Mucosa of rectum (tissue), 2 donors: Measurements from ENCODE around the gene TOR1A.

Experiments used
- H3K27ac ChIP-seq, 2 donors: one replicate each; pipeline ENCODE4 v1.7.0; 2013; ENCODE audit warnings: inconsistent platforms in 2 of 2, low read depth in 2 of 2, low read length in 2 of 2
- H3K27me3 ChIP-seq, 2 donors: one replicate each; pipeline ENCODE4 v1.7.0; 2013; ENCODE audit warnings: low read length in 2 of 2; ENCODE audit not compliant: control insufficient read depth in 2 of 2, insufficient read depth in 2 of 2
- H3K36me3 ChIP-seq, 2 donors: one replicate each; pipeline ENCODE4 v1.7.0; 2013; ENCODE audit warnings: low read length in 2 of 2; ENCODE audit not compliant: control insufficient read depth in 2 of 2, insufficient read depth in 2 of 2
- H3K4me1 ChIP-seq, 2 donors: one replicate each; pipeline ENCODE4 v1.7.0; 2013; ENCODE audit warnings: low read length in 2 of 2, mild to moderate bottlenecking in 1 of 2; ENCODE audit not compliant: control insufficient read depth in 2 of 2, insufficient read depth in 2 of 2
- H3K4me3 ChIP-seq, 2 donors: one replicate each; pipeline ENCODE4 v1.7.0; 2013; ENCODE audit warnings: low read length in 2 of 2
- H3K9ac ChIP-seq, 2 donors: one replicate each; pipeline ENCODE4 v1.7.0; 2013; ENCODE audit warnings: low read length in 2 of 2, low read depth in 1 of 2, mild to moderate bottlenecking in 1 of 2
- H3K9me3 ChIP-seq, 2 donors: one replicate each; pipeline ENCODE4 v1.7.0; 2013; ENCODE audit warnings: low read length in 2 of 2; ENCODE audit not compliant: control insufficient read depth in 2 of 2
- donor health status: healthy.
- donor health status: Normal muscosa, but diverticular disease.

The TOR1A gene

GRCh38 chr9:129823542-129823934, 398 bp downstream of the TOR1A start:
- H3K9ac ChIP-seq: peak overlapping the region; percentile 72 to 79

DNA sequence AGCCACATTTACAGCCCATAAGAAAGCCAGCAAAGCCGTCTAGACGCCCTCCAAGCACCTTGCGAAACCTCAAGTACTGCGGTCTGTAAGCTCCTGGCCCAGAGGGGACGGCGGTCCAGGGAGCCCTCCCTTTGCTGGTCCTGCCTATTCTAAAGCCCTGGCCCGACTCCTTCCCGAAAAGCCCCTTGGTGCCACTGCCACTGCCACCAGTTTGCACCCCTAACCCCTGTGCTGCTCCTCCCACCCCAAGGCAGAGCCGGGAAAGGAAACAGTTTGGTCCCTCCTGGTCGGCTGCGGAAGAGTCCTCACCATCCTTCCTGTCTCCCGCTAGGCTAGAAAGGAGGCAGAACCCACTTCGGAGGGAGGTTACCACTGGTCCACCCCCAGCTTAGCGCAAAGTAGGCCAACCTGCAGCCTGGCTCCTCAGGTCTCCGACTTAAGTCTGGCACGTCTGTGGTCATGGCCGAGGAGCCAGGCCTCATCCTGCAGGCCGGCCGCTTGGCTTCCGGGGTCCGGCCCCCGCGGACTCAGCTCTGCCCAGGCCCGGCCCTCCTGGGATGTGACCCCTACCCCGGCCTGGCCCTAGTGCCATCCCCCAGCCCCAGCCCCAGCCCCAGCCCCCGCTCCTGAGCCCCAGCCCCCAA, 916 bp downstream of the TOR1A start:
- H3K36me3 ChIP-seq: peaks cover 23 to 38% of the 10 kb centered on the region in 2 donors
- H3K27ac ChIP-seq: peak overlapping the region in 1 of 2 donors; percentile 15
- peaks cover 3 to 7% of the 10 kb centered on the region in 2 donors for H3K4me1 ChIP-seq

More at GRCh38 chr9:129823542-129823934, 398 bp downstream of the TOR1A start:
- Histone ChIP-seq H3K27ac (peak overlapping the region; percentile 57 to 76), H3K36me3 (peaks cover 21 to 37% of the 10 kb centered on the region in 2 donors), H3K4me1 (peaks cover 3 to 7% of the 10 kb centered on the region in 2 donors), H3K9me3 (no peaks in the 10 kb centered on the region), H3K27me3 (no peaks in the 10 kb centered on the region), H3K4me3 (peak overlapping the region; percentile 78 to 94)

DNA sequence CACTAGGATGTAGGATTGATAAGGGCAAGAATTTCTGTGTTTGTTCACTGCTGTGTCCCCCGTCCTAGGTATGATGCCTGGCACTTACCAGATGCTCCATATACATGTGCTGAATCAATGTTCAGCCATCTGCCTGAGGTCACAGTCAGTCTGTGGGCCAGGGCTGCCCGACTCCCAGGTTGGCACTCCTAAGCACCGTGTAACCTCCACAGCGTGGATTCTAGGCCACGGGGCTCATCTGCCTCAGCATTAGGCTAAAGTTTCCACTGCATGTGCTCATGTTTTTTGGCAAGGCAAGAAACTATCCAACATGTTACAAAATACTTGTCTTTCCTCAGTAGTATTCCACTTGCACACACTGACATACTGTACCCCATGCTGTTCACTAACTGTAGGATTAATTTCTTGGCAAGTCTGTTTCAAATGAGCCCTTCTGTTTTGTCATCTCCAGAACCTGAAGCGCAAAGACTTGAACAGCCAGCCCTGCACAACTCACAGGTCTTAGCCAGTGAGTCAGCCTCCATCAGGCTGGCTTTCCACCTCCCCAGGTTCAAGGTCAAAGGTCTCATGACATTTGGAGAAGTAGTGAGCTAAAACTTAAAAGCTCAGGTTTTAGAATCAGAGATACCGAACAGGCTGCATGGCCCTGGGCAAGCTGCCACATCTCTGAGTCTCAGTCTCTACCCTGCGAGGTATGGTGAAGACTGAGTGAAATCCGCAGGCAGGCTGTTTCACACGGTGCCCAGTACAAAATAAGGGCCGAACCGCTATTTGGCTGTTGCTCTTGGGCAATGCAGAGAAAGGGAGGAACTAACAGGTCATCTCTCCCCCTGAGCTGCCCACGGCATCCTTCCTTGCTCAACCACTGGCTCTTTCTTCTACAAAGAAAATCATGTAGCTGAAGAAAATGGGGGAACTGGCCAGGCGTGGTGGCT, 7.2 kb downstream of the TOR1A start:
- peaks cover 38 to 68% of the 10 kb centered on the region in 2 donors for H3K36me3 ChIP-seq
- H3K27ac ChIP-seq: no peak overlapping the region
- H3K9me3 ChIP-seq: no peaks in the 10 kb centered on the region
- no peak overlapping the region for H3K4me3 ChIP-seq
- no peaks in the 10 kb centered on the region for H3K27me3 ChIP-seq
- peaks cover 10 to 11% of the 10 kb centered on the region in 2 donors for H3K4me1 ChIP-seq
- no peak overlapping the region for H3K9ac ChIP-seq

More for the DNA sequence above, 916 bp downstream of the TOR1A start:
- Histone ChIP-seq H3K27me3 (no peaks in the 10 kb centered on the region), H3K9me3 (no peaks in the 10 kb centered on the region), H3K4me3 (peak overlapping the region; percentile 79 to 94), H3K9ac (peak overlapping the region; percentile 26 to 64)

DNA sequence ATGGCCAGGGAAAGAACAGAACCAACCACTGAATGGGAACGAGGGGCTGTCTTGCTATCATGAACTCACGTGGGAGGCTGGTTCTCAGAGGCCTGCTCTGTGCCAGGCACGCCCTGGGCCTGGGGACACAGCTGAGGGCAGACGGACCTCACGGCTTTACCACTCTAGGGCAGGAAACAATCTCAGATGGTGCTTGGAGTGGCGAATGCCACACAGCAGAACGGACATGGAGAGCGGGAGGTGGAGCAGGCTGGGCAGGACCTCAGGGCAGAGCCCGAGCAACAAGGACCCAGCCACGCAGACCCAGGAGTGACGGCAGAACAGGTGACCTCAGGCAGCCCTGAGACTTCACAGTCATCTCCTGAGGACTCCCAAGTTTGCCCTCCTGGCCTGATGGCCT, 8.7 kb downstream of the TOR1A start:
- H3K4me3 ChIP-seq: no peak overlapping the region
- no peak overlapping the region for H3K9ac ChIP-seq
- no peak overlapping the region for H3K27ac ChIP-seq
- H3K4me1 ChIP-seq: peaks cover 17 to 21% of the 10 kb centered on the region in 2 donors
- peaks cover 34 to 60% of the 10 kb centered on the region in 2 donors for H3K36me3 ChIP-seq
- H3K27me3 ChIP-seq: no peaks in the 10 kb centered on the region
- H3K9me3 ChIP-seq: no peaks in the 10 kb centered on the region

DNA sequence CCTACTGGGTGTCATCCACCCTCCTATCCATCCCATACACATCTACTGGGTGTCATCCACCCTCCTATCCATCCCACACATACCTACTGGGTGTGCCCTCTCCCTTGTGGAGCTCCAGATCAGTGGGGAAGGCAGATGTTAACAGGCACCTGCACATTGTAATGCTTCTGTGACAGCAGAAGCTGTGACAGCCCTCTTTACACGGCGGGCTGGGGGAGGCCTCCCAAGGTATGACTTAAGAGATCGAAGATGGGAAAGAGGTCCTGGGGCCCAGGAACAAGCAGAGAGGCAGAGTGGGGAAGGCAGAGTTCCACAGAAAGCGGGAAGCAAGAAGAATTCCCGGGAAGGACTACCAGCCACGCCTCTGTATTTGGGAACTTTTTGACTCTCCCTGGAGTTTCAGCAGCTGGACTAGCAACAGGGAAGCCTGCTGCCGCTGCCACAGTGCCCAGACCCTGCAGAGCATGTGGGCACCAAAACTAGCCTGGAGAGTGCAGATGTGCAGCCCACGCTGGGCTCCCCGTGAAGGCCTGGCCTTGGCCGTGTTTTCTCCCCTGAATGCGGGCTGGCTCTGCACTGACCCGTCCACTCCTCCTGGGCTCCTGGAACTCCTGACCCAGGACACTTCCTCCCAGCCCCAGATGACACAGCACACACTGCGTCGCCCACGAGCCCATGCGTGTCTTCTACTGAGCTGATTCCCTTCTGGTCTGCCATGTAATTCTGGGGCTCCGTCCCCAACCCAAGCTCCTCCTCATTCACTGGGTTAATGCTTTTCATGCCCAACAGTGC, 9.3 kb downstream of the TOR1A start:
- Histone ChIP-seq H3K36me3 (peaks cover 37 to 62% of the 10 kb centered on the region in 2 donors), H3K9me3 (no peaks in the 10 kb centered on the region), H3K4me1 (peaks cover 24 to 26% of the 10 kb centered on the region in 2 donors)

DNA sequence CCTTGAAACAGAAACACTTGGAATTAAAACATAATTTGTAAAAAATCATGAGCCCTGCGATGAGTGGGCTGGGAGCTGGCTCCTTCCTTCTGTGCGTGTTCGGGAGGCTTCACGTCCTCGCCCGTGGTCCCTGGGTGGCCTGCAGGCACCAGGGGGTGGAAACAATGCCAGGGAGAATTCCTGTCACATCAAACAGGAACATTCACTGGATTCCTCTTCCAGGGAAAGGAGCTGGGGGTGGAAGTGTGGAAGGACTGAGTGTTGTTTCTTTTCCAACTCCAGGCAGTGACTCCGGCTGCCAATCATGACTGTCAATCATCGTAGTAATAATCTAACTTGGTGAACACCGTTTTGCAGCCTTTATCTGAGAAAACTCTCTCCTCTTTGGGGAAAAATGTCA, 10.3 kb downstream of the TOR1A start:
- Histone ChIP-seq H3K27me3 (no peaks in the 10 kb centered on the region), H3K4me3 (no peak overlapping the region), H3K4me1 (peaks cover 25 to 26% of the 10 kb centered on the region in 2 donors), H3K9ac (no peak overlapping the region), H3K27ac (no peak overlapping the region), H3K36me3 (peaks cover 42 to 68% of the 10 kb centered on the region in 2 donors), H3K9me3 (no peaks in the 10 kb centered on the region)

More for the DNA sequence above, 9.3 kb downstream of the TOR1A start:
- Histone ChIP-seq H3K27ac (no peak overlapping the region), H3K4me3 (no peak overlapping the region), H3K27me3 (no peaks in the 10 kb centered on the region), H3K9ac (no peak overlapping the region)

DNA sequence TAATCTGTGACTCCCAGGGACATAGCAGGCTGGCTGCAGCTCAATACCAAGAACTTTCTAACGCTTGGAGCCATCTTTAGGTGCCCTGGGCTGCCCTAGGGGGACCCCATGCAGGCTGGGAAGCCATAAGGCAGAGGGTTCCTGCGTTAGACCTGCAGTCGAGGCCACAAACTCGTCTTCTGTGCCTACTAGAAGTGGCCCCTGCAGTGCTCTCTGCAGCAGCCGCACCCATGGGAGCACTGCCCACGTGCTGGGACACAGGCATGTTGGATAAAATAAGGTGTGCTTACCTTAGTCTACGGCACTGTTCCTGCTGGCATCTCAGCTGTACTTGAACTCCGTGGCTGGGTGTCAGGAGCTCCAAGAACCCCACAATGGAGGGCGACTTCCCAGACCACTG, 11.6 kb downstream of the TOR1A start:
- no peaks in the 10 kb centered on the region for H3K9me3 ChIP-seq
- H3K36me3 ChIP-seq: peaks cover 35 to 66% of the 10 kb centered on the region in 2 donors
- H3K9ac ChIP-seq: peak overlapping the region in 1 of 2 donors; percentile 21
- H3K27me3 ChIP-seq: no peaks in the 10 kb centered on the region
- peak overlapping the region in 1 of 2 donors; percentile 38 for H3K4me3 ChIP-seq
- H3K4me1 ChIP-seq: peaks cover 25 to 26% of the 10 kb centered on the region in 2 donors
- H3K27ac ChIP-seq: peak overlapping the region; percentile 75 to 76

DNA sequence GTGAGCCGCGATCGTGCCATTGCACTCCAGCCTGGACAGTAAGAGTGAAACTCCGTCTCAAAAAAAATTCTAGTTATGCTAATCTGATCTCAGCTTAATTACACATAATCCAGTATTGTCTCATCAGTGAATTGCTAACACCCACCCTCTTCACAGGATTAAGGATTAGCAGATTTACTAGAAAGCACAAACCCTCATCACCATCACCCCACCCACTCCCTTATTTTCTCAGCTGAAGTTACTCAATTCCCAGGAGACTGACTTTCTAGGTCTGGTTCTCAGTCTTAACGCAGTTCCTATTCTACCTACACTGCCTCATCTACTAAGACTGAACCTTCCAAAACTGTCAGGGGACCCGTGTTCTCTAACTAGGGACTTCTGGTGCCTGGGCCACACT, 12.0 kb downstream of the TOR1A start:
- Histone ChIP-seq H3K27ac (peak overlapping the region; percentile 75 to 76), H3K4me3 (peak overlapping the region in 1 of 2 donors; percentile 38), H3K9ac (peak overlapping the region; percentile 21 to 41), H3K4me1 (peaks cover 25 to 26% of the 10 kb centered on the region in 2 donors), H3K36me3 (peaks cover 36 to 66% of the 10 kb centered on the region in 2 donors), H3K9me3 (no peaks in the 10 kb centered on the region), H3K27me3 (no peaks in the 10 kb centered on the region)

DNA sequence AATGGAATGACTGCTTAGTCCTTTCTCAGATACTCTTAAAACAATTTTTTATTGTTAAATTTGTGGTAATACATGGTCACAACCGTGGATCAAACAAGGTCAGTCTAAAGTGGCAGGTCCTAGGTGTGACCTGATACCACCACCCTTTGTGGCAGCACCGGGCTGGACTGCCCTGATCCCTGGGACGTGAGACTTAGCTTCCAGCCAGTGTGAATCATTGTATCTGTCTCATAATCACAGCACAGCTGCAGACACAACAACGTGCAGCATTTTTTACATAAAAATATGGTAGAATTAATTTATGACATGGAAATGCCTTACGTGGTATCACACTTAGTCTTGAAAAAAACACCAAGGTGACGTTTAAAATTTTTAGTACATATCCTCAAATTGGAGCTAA, 13.1 kb downstream of the TOR1A start:
- Histone ChIP-seq H3K27ac (peak overlapping the region; percentile 64 to 79), H3K9me3 (no peaks in the 10 kb centered on the region), H3K4me1 (peaks cover 26 to 29% of the 10 kb centered on the region in 2 donors), H3K4me3 (peak overlapping the region in 1 of 2 donors; percentile 46), H3K36me3 (peaks cover 29 to 58% of the 10 kb centered on the region in 2 donors), H3K9ac (peak overlapping the region in 1 of 2 donors; percentile 24), H3K27me3 (no peaks in the 10 kb centered on the region)
